ENCODE data around the gene STK24.

STK24 gene

GRCh38 chr13:98586400-98587345 is 9.8 kb upstream of the STK24 start:
- TF ChIP-seq EZH2phosphoT487 (IDR thresholded peaks at IDR 0.05; ENCODE audit: borderline replicate concordance, low read length) = no peak
- TF ChIP-seq, protein P1, sequence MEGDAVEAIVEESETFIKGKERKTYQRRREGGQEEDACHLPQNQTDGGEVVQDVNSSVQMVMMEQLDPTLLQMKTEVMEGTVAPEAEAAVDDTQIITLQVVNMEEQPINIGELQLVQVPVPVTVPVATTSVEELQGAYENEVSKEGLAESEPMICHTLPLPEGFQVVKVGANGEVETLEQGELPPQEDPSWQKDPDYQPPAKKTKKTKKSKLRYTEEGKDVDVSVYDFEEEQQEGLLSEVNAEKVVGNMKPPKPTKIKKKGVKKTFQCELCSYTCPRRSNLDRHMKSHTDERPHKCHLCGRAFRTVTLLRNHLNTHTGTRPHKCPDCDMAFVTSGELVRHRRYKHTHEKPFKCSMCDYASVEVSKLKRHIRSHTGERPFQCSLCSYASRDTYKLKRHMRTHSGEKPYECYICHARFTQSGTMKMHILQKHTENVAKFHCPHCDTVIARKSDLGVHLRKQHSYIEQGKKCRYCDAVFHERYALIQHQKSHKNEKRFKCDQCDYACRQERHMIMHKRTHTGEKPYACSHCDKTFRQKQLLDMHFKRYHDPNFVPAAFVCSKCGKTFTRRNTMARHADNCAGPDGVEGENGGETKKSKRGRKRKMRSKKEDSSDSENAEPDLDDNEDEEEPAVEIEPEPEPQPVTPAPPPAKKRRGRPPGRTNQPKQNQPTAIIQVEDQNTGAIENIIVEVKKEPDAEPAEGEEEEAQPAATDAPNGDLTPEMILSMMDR (IDR thresholded peaks at IDR 0.05; ENCODE audit: low read depth, low read length, poor library complexity, severe bottlenecking) = no peak
- H3K27me3 ChIP-seq (ENCODE audit: control insufficient read depth, low read length) = no peaks in the 10 kb centered on the region
- no peak overlapping the region for H3K27ac ChIP-seq (ENCODE audit: low read depth, low read length)
- no peak overlapping the region for H3K4me3 ChIP-seq (ENCODE audit: low read length)
- no peaks in the 10 kb centered on the region for H4K20me1 ChIP-seq (ENCODE audit: control insufficient read depth, insufficient read depth, low read depth, low read length)
- no peaks in the 10 kb centered on the region for H3K9me3 ChIP-seq (ENCODE audit: control insufficient read depth, insufficient read depth, low read length)
- H3F3A ChIP-seq (ENCODE audit: control insufficient read depth, insufficient read depth) = no peaks in the 10 kb centered on the region
- H3K9me2 ChIP-seq (replicated peaks; ENCODE audit: control insufficient read depth, low read length) = no peaks in the 10 kb centered on the region
- H3K79me2 ChIP-seq (ENCODE audit: control insufficient read depth, low read length) = no peaks in the 10 kb centered on the region
- no peaks in the 10 kb centered on the region for H3K36me3 ChIP-seq (ENCODE audit: control insufficient read depth, low read length)
- H3K4me2 ChIP-seq (ENCODE audit: low read length) = no peak overlapping the region
- H3K4me1 ChIP-seq (ENCODE audit: control insufficient read depth, low read length) = no peaks in the 10 kb centered on the region

- Histone ChIP-seq H3F3A (ENCODE audit: control insufficient read depth, insufficient read depth) (no peaks in the 10 kb centered on the region), H3K4me2 (ENCODE audit: low read length) (no peak overlapping the region), H4K20me1 (ENCODE audit: control insufficient read depth, insufficient read depth, low read depth, low read length) (no peaks in the 10 kb centered on the region), H3K4me3 (ENCODE audit: low read length) (no peak overlapping the region), H3K36me3 (ENCODE audit: control insufficient read depth, low read length) (no peaks in the 10 kb centered on the region), H3K79me2 (ENCODE audit: control insufficient read depth, low read length) (no peaks in the 10 kb centered on the region), H3K9me3 (ENCODE audit: control insufficient read depth, insufficient read depth, low read length) (no peaks in the 10 kb centered on the region), H3K9me2 (replicated peaks; ENCODE audit: control insufficient read depth, low read length) (no peaks in the 10 kb centered on the region), H3K27ac (ENCODE audit: low read depth, low read length) (no peak overlapping the region), H3K4me1 (ENCODE audit: control insufficient read depth, low read length) (no peaks in the 10 kb centered on the region), H3K27me3 (ENCODE audit: control insufficient read depth, low read length) (no peaks in the 10 kb centered on the region)
- no peak for TF ChIP-seq EZH2phosphoT487 (IDR thresholded peaks at IDR 0.05; ENCODE audit: borderline replicate concordance, low read length)
- TF ChIP-seq, protein P1 (IDR thresholded peaks at IDR 0.05; ENCODE audit: low read depth, low read length, poor library complexity, severe bottlenecking) = no peak
Observed at GRCh38 chr13:98585946-98586345, 9.0 kb upstream of the STK24 start.

DNA sequence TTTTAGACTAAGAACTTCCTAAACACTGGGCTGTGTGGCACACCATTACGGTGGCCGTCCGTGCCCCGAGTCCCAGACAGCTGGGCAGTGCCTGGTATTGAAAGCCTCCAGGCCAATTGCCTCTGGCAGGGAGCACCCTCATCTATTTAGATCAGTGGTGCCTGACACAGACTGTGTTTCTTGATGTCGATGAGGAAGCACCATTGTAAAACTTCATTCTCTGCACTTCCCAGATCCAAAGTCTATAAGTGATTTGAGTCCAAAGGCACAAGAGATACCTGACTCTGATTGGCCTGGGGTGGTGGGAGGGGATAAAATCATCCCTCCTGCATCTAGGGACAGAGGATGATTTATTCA is 8.5 kb upstream of the STK24 start:
- H3K79me2 ChIP-seq (ENCODE audit: control insufficient read depth, low read length) = no peaks in the 10 kb centered on the region
- no peaks in the 10 kb centered on the region for H3F3A ChIP-seq (ENCODE audit: control insufficient read depth, insufficient read depth)
- TF ChIP-seq EZH2phosphoT487 (IDR thresholded peaks at IDR 0.05; ENCODE audit: borderline replicate concordance, low read length) = no peak
- TF ChIP-seq, protein P1 (IDR thresholded peaks at IDR 0.05; ENCODE audit: low read depth, low read length, poor library complexity, severe bottlenecking) = no peak
- H4K20me1 ChIP-seq (ENCODE audit: control insufficient read depth, insufficient read depth, low read depth, low read length) = no peaks in the 10 kb centered on the region
- no peaks in the 10 kb centered on the region for H3K9me3 ChIP-seq (ENCODE audit: control insufficient read depth, insufficient read depth, low read length)
- H3K36me3 ChIP-seq (ENCODE audit: control insufficient read depth, low read length) = no peaks in the 10 kb centered on the region
- no peaks in the 10 kb centered on the region for H3K4me1 ChIP-seq (ENCODE audit: control insufficient read depth, low read length)
- no peak overlapping the region for H3K4me2 ChIP-seq (ENCODE audit: low read length)
- H3K4me3 ChIP-seq (ENCODE audit: low read length) = no peak overlapping the region
- no peaks in the 10 kb centered on the region for H3K9me2 ChIP-seq (replicated peaks; ENCODE audit: control insufficient read depth, low read length)
- H3K27me3 ChIP-seq (ENCODE audit: control insufficient read depth, low read length) = no peaks in the 10 kb centered on the region
- no peak overlapping the region for H3K27ac ChIP-seq (ENCODE audit: low read depth, low read length)
